ENCODE measurements around the gene EPSTI1.

The EPSTI1 gene

GRCh38 chr13:43030548-43030947, 38.5 kb upstream of the EPSTI1 start:
- FAIRE-seq (no peak), DNase-seq (ENCODE audit: insufficient read length, low spot score) (no peak)
- TF ChIP-seq CTCF (IDR thresholded peaks at IDR 0.05; ENCODE audit: insufficient read depth, missing control alignments): no peak

DNA sequence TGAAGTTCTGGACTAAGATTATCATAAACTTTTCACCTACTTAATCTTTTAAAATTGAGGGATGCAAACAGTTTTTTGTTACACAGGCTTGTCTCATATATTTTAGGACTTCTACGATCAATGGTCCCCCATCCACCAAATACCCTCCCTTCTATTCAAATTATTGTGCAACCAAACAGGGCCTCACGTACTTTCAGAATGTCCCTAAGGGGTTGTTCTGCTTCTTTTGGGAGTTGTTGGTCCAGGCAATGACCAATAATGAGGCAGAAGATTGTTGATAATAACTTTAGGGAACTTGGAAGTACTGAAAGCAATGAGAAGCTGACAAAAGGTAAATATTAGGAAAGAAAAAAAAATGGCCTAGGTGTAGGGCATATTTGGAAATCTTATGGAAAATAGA, 34.2 kb upstream of the EPSTI1 start:
- no peak for TF ChIP-seq CTCF (IDR thresholded peaks at IDR 0.05; ENCODE audit: insufficient read depth, missing control alignments)
- FAIRE-seq: no peak
- no peak for DNase-seq (ENCODE audit: insufficient read length, low spot score)

- DNase-seq (ENCODE audit: insufficient read length, low spot score): peak; percentile 54
- FAIRE-seq: no peak
- no peak for TF ChIP-seq CTCF (IDR thresholded peaks at IDR 0.05; ENCODE audit: insufficient read depth, missing control alignments)
Observed at GRCh38 chr13:43023289-43023963, 31.4 kb upstream of the EPSTI1 start, which contains the start of gene DNAJC15. DNAJC15 (plus strand) TSS chr13:43023586; CDS start chr13:43023627, 41 bp downstream.

GRCh38 chr13:43022934-43023288, 30.9 kb upstream of the EPSTI1 start:
- no peak for TF ChIP-seq CTCF (IDR thresholded peaks at IDR 0.05; ENCODE audit: insufficient read depth, missing control alignments)
- DNase-seq (ENCODE audit: insufficient read length, low spot score) (no peak), FAIRE-seq (no peak)

DNA sequence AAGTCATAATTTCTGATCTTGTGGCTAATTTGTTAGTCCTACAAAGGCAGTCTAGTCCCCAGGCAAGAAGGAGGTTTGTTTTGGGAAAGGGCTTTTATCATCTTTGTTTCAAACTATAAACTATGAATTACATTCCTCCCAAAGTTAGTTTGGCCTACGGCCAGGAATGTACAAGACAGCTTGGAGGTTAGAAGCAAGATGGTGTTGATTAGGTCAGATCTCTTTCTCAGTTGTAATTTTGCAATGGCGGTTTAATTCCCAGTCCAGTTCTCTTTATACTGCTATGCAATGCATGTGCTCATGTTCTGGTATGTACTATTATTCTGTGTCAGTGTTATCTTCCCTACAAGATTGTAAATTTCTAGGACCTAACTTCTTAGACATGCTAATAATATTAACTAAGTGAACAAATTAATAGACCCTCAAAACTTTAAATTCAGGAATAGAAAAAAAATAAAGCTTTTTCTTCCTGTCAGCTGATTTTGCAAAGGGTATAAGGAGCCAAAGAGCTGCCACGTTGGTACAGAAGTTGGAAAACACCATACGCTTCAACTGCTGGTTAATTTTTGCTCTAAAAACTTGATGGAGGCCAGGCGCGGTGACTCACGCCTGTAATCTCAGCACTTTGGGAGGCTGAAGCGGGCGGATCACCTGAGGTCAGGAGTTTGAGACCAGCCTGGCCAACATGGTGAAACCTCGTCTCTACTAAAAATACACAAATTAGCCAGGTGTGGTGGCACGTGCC, 30.1 kb upstream of the EPSTI1 start:
- FAIRE-seq: no peak
- TF ChIP-seq CTCF (IDR thresholded peaks at IDR 0.05; ENCODE audit: insufficient read depth, missing control alignments): no peak
- DNase-seq (ENCODE audit: insufficient read length, low spot score): no peak

GRCh38 chr13:43020794-43021193, 28.8 kb upstream of the EPSTI1 start:
- TF ChIP-seq CTCF (IDR thresholded peaks at IDR 0.05; ENCODE audit: insufficient read depth, missing control alignments): no peak
- no peak for FAIRE-seq
- DNase-seq (ENCODE audit: insufficient read length, low spot score): no peak

- TF ChIP-seq CTCF (IDR thresholded peaks at IDR 0.05; ENCODE audit: insufficient read depth, missing control alignments): no peak
- no peak for DNase-seq (ENCODE audit: insufficient read length, low spot score)
- FAIRE-seq: no peak
Observed at GRCh38 chr13:43019811-43020210, 27.8 kb upstream of the EPSTI1 start.

All from D721Med (cell line).